Hepatocyte (in vitro differentiated cells): ENCODE results near the gene ZNF747.

Experiments used
- EZH2 ChIP-seq: fragments of 200-600 bp; sonication (generic); IDR thresholded peaks from 2 replicates; pipeline ENCODE4 v1.6.1; 2016; ENCODE audit warnings: antibody characterized with exemption, mild to moderate bottlenecking, borderline replicate concordance
- TF ChIP-seq, protein P1 (sequence below): fragments of 200-600 bp; sonication (generic); IDR thresholded peaks from 2 replicates; pipeline ENCODE4 v1.5.1; 2016; ENCODE audit warnings: antibody characterized with exemption, mild to moderate bottlenecking; ENCODE audit not compliant: poor library complexity

- TF ChIP-seq, protein P1, sequence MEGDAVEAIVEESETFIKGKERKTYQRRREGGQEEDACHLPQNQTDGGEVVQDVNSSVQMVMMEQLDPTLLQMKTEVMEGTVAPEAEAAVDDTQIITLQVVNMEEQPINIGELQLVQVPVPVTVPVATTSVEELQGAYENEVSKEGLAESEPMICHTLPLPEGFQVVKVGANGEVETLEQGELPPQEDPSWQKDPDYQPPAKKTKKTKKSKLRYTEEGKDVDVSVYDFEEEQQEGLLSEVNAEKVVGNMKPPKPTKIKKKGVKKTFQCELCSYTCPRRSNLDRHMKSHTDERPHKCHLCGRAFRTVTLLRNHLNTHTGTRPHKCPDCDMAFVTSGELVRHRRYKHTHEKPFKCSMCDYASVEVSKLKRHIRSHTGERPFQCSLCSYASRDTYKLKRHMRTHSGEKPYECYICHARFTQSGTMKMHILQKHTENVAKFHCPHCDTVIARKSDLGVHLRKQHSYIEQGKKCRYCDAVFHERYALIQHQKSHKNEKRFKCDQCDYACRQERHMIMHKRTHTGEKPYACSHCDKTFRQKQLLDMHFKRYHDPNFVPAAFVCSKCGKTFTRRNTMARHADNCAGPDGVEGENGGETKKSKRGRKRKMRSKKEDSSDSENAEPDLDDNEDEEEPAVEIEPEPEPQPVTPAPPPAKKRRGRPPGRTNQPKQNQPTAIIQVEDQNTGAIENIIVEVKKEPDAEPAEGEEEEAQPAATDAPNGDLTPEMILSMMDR = no peak
- TF ChIP-seq EZH2 = no peak
These were observed 8.4 kb upstream of the ZNF747 start for GRCh38 chr16:30543067-30543466.
